GM20431 (cell line): ENCODE measurements around the gene SPARC.
"Not testable (repeated sequence)": the region's sequence is repeated elsewhere in the genome, so short reads cannot be mapped to it uniquely, and the experiment has no call there.

Experiments used
- in situ Hi-C: fragments of 300-500 bp; cut with MseI, MboI; formaldehyde crosslinking; loops from one replicate; pipeline ENCODE4 v1.15.0; 2020; ENCODE audit warnings: low sequenced_read_pairs; ENCODE audit not compliant: unreplicated experiment

SPARC gene, protein sequence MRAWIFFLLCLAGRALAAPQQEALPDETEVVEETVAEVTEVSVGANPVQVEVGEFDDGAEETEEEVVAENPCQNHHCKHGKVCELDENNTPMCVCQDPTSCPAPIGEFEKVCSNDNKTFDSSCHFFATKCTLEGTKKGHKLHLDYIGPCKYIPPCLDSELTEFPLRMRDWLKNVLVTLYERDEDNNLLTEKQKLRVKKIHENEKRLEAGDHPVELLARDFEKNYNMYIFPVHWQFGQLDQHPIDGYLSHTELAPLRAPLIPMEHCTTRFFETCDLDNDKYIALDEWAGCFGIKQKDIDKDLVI

DNA sequence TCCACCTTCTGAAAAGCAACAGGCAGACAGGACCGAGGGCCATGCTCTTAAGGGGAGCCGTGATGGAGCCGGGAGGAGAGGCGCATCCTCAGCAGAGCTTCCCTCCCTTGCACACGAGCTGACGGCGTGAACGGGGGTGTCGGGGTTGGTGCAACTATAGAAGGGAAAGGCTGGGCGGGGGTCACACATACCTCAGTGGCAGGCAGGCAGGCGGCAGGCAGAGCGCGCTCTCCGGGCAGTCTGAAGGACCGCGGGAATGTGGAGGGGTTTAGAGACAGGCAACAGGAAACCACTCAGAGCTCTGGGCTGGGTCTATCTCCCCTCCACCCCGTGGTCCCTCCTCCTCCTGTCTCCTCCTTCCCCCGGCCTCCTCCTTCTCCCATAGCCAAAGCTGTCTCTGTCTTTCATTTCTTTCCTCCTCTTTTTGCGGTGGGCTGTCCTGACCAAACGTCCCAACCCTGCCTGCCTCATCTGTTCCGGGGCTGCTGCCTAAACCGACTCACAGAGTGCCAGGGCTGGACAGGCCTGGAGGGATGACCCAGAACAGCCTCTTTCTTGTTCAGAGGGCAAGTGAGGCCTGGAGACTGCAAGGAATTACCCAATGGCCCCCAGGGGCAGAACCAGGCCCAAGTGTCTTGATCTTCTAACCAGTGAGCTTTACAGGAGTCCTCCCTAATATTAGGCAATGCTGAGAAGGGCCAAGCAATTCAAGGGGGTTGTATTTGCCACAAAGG, at the start of gene SPARC:
SPARC (minus strand) TSS at position 242 of the 734 bp plus-strand sequence. CDS start 10,727 bp downstream, outside the sequence.
- in situ Hi-C loops, result no loop called here

- in situ Hi-C loops, result loop anchor here (10.0 kb wide), 1 partner anchor 71 kb away; no protein-coding TSS in a partner anchor
Measured at GRCh38 chr5:151735646-151736045, 48.9 kb upstream of the SPARC start.

DNA sequence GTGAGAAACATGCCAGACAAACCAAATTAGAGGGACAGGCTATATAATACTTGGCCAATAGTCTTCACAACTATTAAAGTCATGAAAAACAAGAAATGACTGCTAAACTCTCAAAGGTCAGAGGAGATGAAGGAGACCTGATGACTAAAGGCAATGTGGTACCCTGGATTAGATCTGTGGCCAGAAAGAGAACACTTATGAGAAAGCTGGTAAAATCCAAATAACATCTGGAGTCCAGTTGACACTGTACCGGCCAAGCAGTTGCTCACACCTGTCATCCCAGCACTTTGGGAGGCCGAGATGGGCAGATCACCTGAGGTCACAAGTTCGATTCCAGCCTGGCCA, 47.3 kb upstream of the SPARC start:
- in situ Hi-C loops, result loop anchor here (10.0 kb wide), 1 partner anchor 69 kb away; no protein-coding TSS in a partner anchor

DNA sequence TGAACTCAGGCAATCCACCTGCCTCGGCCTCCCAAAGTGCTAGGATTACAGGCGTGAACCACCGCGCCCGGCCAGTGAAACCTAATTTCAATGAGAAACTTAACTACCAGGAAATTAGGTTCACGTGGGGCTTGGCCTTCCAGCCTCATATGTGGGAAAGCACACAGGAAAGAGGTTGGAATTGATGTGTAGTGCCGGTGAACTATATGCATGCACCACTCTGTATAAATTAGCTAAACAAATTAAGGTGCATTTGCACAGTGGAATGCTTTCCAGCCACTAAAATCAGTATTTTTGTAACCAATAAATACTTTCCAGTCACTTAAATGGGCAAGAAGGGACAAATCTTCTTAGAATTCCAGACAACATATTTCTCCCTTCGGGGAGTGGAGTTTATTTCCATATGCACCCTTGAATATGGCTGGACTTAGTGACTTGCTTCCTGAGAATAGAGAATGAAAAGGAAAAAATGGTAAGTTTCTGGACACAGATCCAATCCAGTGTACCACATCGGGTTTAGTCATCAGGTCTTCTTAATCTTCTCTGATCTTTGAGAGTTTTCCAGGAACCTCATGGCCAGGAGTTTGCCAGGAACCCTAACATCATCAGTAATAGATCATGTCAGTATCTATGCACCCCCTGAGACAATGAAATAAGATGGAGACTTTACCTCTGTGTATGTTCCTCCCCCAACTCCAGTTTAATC, 46.8 kb upstream of the SPARC start:
- in situ Hi-C loops, result loop anchor here (10.0 kb wide), 1 partner anchor 69 kb away; no protein-coding TSS in a partner anchor

GRCh38 chr5:151730381-151730780, 43.7 kb upstream of the SPARC start:
- in situ Hi-C loops, result loop anchor here (10.0 kb wide), 1 partner anchor 66 kb away; no protein-coding TSS in a partner anchor

DNA sequence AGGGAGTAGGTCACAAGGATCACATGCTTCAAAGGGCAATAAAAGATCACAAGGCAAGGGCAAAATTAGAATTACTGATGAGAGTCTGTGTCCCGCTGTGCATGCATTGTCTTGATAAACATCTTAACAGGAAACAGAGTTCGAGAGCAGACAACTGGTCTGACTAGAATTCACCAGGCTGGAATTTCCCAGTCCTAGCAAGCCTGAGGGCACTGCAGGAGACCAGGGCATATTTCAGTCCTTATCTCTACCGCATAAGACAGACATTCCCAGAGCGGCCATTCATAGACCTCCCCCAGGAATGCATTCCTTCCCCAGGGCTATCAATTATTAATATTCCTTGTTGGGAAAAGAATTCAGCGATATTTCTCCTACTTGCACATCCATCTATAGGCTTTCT, 42.9 kb upstream of the SPARC start:
- in situ Hi-C loops, result not testable (repeated sequence)

- in situ Hi-C loops, result no loop called here
Measured at GRCh38 chr5:151724360-151724759, 37.6 kb upstream of the SPARC start.

- in situ Hi-C loops, result no loop called here
Measured at GRCh38 chr5:151722546-151722945, 35.8 kb upstream of the SPARC start.

GRCh38 chr5:151721812-151722391, 35.2 kb upstream of the SPARC start:
- in situ Hi-C loops, result no loop called here

DNA sequence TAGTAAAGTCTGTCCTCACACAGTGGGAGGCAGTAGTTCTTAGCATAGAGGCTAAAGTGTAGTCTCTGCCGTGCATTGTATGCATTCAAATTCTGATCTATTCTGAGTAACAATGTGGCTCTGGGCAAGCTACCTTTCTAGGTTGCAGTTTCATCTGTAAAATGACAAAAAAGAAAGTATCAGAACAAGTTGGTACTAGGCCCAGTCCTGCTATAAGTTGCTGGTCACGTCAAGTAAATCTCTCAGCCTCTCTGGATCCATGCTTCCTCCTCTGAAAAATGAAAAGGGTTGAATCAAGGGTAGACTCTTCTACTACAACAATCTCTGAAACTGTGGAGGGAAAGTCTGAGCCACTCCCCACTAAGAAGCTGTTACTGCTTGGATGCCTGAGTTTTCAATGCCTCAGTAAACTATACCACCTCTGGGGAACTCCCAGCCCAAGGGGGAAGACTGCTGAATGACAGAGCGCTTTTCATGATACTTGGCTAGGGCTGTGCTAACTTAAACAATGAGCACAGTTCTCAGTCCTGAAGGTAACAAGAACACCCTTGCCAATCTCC, 34.5 kb upstream of the SPARC start:
- in situ Hi-C loops, result no loop called here

- in situ Hi-C loops, result no loop called here
Measured at GRCh38 chr5:151720215-151720614, 33.5 kb upstream of the SPARC start.

GRCh38 chr5:151719228-151720000, 32.7 kb upstream of the SPARC start:
- in situ Hi-C loops, result no loop called here

DNA sequence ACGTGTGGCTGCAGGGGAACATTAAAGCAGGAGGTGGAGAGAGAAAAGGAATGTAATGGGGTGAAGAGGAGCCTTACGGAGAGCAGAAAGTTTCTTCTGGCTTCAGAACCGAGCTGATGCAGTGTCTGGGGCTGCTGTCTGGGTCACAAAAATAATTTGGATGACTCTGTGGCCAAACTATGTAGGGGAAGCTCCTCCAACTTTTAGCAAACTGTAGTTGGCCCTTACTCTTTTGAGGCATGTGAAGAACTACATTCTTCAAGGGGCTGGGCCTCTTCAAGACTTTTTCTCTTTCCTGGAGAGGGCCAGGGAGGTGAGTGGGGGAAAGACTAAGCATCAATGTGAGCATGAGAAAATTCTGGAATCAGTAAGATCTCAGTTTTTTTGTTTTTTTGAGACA, 31.9 kb upstream of the SPARC start:
- in situ Hi-C loops, result no loop called here

- in situ Hi-C loops, result no loop called here
Measured at GRCh38 chr5:151718153-151718552, 31.4 kb upstream of the SPARC start.

DNA sequence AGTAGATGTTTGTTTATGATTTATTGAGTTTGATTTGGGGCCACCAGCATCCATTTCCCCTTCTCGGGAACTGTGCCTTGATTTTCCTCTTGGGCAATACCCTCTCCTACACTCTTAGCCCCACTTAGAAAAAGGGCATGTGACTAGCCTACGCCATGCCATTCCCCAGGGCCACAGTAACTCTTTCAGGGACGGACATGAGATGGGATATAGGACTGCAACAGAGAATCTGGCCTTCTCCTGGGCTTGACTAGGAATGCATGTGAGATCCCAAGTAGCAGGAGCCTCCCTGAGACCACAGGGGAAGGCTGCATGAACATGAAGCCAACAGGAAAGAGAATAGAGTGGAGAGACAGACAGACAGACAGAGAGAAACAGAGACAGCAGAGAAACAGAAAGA, 30.7 kb upstream of the SPARC start:
- in situ Hi-C loops, result no loop called here

DNA sequence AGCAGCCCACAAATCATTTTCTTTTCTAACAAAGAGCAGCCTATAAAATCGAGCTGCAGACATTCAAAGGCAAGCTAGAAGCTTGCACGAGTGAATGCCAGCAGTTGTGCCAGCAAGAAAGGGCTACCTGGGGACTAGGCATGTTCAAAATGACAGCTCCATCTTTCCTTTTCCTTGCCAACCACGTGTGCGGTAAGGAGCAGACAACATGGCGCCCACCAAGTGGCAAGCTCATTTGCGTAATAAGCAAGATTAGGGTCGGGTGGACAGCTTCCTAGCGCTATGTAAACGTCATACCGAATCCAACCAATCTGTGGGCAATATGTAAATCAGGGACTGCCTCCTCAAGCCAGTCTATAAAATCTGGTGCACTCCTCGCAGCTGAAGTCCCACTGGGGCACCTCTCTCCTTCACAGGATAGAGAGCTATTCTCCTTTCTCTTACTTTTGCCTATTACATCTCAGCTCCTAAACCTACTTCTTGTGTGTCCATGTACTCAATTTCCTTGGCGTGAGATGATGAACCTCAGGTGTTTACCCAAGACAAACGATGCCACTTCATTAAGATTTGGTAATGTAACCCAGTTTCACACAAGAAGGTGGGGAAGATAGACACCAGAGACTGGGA, 22.5 kb upstream of the SPARC start:
- in situ Hi-C loops, result no loop called here

- in situ Hi-C loops, result no loop called here
Measured at GRCh38 chr5:151708126-151708525, 21.4 kb upstream of the SPARC start.

- in situ Hi-C loops, result no loop called here
Measured at GRCh38 chr5:151707567-151707966, 20.9 kb upstream of the SPARC start.

- in situ Hi-C loops, result no loop called here
Measured at GRCh38 chr5:151706906-151707305, 20.2 kb upstream of the SPARC start.
